ENCODE data around the gene C10orf143.
"Not testable (repeated sequence)": the region's sequence is repeated elsewhere in the genome, so short reads cannot be mapped to it uniquely, and the experiment has no call there.

The C10orf143 gene

DNA sequence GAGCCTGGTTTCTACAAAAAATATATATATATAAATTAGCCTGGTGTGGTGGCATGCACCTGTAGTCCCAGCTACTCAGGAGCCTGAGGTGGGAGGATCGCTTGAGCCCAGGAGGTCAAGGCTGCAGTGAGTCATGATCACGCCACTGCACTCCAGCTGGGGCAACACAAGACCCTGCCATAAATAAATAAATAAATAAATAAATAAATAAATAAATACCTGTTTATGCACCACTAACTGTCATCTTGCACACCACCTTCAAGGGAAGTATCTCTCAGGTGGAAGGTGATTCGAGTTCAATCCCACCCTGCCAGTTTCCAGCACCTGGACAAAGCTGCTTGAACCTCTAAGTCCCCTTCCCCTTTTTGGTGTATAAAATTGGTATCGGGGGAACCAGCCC, 6.3 kb upstream of the C10orf143 start:
- DNase-seq (ENCODE audit: low read depth); H3K4me3 ChIP-seq (ENCODE audit: low read depth, low read length): not testable (repeated sequence)

DNA sequence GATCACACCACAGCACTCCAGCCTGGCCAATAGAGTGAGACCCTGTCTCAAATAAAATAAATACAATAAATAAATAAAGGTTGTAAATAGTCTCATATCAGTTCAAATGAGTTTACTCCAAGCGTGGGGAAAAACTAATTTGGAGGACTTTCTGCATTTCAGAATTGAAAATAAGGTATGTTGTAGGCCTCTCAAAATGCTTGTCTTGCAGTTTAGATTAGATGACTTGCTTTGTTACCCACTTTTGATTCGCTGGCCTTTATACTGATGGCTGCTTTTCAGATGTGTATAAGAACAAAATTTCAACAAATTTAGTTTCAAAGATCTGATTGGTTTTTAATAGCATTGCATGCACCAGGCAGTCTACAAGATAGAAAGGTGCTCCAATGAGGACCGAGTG, 2.2 kb upstream of the C10orf143 start:
- no peak for DNase-seq (ENCODE audit: low read depth)
- H3K4me3 ChIP-seq (ENCODE audit: low read depth, low read length), result no peak overlapping the region

GRCh38 chr10:130111852-130112180, 1.2 kb upstream of the C10orf143 start:
- DNase-seq (ENCODE audit: low read depth), result no peak
- H3K4me3 ChIP-seq (ENCODE audit: low read depth, low read length), result peak overlapping the region; percentile 92

DNA sequence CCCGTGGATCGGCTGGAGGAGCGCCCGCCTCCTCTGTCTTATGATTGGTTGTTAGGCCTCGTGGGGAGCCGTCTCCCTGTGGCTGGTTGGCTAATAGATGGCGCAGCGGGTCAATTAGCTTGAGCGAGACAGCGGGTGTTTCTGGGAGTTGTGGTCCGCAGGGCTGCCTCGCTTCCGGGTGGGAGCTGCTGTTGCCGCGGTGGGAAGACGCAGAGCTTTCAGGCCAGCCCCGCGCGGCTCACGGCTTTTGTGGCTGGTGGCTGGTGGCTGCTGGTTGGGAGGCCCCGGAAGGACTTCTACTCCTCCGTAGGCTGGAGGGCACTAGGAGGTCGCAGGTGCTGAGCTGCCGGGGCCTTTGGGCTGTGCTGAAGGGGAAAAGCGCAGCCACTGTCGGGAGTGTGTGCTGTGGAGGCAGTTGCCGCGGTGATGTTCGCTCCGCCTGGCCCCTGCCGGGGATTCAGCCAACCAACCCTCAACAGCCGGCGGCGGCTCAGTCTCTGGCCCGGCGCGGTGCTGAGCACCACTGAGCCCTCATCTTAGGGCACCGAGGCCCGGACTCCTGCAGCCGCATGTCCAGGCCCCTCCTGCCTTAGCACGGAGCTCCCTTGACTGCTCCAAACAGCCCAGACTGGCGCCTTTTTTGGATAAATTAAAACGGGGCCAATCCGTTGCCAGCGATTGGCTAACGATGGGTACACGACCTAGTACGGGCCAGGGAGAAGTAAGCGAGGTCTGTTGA, 652 bp upstream of the C10orf143 start:
- peak overlapping the region; percentile 92 for H3K4me3 ChIP-seq (ENCODE audit: low read depth, low read length)
- peak; percentile 92 for DNase-seq (ENCODE audit: low read depth)

DNA sequence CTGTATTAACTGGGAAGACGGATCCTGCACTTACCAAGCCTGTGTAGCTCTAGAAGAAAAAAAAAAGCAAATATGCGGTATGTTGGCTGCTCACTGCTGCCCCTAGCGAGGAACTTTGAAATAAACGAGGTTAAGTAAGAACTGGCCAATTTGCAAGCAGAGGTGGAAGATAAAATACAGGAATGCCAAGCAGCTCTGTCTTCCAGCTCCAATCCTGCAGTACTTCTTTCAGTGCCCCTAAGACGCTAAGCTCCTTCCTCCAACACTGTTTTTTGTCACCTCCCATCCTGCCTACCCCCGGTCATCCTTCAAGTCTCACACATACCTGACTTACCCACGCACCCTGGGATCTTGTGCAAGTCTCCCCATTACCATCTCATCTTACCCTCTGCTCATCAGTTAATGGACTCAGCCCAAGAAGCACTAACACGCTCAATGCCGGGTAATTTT, 809 bp downstream of the C10orf143 start:
- peak; percentile 48 for DNase-seq (ENCODE audit: low read depth)

GRCh38 chr10:130108934-130109604, 1.6 kb downstream of the C10orf143 start:
- no peak for DNase-seq (ENCODE audit: low read depth)
- peak overlapping the region; percentile 92 for H3K4me3 ChIP-seq (ENCODE audit: low read depth, low read length)

More for the DNA sequence above, 809 bp downstream of the C10orf143 start:
- peak overlapping the region; percentile 92 for H3K4me3 ChIP-seq (ENCODE audit: low read depth, low read length)

DNA sequence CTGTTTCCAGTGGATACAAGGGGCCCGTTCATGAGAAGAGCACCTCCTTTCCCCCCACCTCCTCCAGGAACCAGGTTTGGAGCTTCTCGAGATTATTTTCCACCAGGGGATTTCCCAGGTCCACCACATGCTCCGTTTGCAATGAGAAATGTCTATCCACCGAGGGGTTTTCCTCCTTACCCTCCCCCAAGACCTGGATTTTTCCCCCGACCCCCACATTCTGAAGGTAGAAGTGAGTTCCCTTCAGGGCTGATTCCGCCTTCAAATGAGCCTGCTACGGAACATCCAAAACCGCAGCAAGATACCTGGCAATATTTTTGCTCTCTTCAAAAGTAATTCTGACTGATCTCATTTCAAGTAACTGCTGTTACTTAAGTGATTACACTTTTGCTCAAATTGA, 2.5 kb downstream of the C10orf143 start:
- not testable (repeated sequence) for DNase-seq (ENCODE audit: low read depth)

GRCh38 chr10:130105724-130106123, 4.9 kb downstream of the C10orf143 start:
- no peak for DNase-seq (ENCODE audit: low read depth)
- no peak overlapping the region for H3K4me3 ChIP-seq (ENCODE audit: low read depth, low read length)

More for the DNA sequence above, 2.5 kb downstream of the C10orf143 start:
- H3K4me3 ChIP-seq (ENCODE audit: low read depth, low read length), result not testable (repeated sequence)

DNA sequence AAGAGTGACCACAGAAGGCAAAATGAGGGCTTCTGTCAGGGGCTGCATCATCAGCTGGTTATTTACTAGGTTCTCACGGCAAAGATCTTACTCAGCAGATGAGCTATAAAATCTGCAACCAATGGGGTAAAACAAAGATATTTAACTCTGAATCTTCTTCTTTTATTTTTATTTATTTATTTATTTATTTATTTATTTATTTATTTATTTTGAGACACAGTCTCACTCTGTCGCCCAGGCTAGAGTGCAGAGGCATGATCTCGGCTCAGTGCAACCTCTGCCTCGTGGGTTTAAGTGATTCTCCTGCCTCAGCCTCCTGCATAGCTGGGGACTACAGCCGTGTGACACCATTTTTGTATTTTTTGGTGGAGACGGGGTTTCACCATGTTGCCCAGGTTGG, 11.3 kb downstream of the C10orf143 start:
- no peak overlapping the region for H3K4me3 ChIP-seq (ENCODE audit: low read depth, low read length)
- no peak for DNase-seq (ENCODE audit: low read depth)

DNA sequence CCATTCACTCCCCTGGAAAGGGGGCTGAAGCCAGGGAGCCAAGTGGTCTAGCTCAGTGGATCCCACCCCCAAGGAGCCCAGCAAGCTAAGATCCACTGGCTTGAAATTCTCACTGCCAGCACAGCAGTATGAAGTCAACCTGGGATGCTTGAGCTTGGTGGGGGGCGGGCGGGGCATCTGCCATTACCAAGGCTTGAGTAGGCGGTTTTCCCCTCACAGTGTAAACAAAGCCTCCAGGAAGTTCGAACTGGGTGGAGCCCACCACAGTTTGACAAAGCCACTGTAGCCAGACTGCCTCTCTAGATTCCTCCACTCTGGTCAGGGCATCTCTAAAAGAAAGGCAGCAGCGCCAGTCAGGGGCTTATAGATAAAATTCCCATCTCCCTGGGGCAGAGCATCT, 20.1 kb downstream of the C10orf143 start:
- not testable (repeated sequence) for DNase-seq (ENCODE audit: low read depth); H3K4me3 ChIP-seq (ENCODE audit: low read depth, low read length)

DNA sequence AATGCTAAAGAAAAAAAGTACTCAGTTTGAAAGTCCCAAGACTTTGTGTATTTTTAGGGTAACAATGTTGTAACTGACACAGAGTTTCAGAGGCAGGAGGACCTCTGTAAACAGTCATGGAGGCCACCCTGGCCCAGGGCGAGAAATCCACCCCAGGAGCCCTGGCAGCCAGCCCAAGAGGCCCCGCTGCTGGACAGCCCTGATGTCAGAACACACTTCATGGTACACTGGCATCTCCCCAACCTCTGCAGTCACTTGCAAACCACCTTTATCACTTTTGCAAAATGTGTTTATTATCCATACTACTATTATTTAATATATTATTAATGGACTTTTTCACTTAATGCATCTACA, 30.2 kb downstream of the C10orf143 start:
- no peak for DNase-seq (ENCODE audit: low read depth)
- no peak overlapping the region for H3K4me3 ChIP-seq (ENCODE audit: low read depth, low read length)

DNA sequence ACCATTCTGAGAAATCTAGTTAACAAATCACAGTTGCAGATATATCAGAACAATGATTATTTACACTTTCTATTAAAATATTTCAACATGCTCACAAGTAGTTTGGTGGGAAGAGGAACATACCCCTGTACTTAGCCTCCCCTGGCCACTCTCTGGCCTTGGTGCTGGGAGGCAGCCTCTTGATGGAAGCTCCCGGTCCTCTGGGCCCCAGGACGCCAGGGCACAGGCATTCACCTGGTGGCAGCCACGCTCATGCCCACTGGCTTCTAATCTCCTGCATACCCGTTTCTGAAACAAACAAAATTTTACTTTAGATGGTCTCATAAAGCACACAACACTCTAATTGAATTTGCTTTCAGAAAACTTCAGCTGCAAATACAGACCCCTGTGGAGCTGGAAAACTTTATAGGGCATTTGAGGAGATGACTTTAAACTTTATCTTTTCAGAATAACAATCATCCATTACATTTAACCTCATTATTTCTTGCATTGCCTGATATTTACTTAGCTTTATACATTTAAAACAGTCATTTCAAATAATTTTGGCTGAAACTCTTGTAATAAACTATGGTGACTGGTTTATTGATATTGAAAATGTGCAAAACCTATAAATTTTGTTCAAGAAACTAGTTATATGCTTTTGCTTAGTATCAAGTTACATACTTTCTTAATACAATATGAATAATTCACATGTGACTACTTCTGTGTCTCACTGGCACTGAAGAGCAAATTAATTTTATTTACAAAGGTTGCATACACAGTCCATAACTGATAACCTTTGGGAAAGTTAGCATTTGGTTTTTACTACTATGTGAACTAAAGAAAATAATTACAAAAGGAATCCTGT, 30.8 kb downstream of the C10orf143 start:
- no peak for DNase-seq (ENCODE audit: low read depth)
- H3K4me3 ChIP-seq (ENCODE audit: low read depth, low read length), result no peak overlapping the region

DNA sequence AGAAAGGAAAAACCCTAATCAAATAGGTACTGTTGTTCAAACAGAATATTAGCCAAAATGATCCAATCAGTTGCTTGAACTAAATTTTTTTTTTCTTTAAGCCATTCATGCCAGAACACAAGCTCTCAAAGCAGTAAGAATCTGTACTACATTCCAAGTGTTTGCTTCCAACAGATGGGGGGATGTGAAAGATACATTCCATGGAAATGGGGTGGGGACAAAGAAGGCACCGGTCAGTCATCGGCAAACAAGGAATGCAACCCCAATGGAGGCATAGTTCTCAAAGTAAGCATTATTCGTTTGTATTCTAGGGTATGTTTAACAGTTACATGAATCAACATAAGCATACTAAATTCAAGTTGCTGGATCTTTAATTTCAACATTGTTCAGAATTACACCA, 32.5 kb downstream of the C10orf143 start:
- no peak for DNase-seq (ENCODE audit: low read depth)
- no peak overlapping the region for H3K4me3 ChIP-seq (ENCODE audit: low read depth, low read length)

- DNase-seq (ENCODE audit: low read depth), result no peak
- H3K4me3 ChIP-seq (ENCODE audit: low read depth, low read length), result no peak overlapping the region
Measured at GRCh38 chr10:130076681-130077080, 33.9 kb downstream of the C10orf143 start.

GRCh38 chr10:130074639-130075038, 36.0 kb downstream of the C10orf143 start:
- H3K4me3 ChIP-seq (ENCODE audit: low read depth, low read length), result no peak overlapping the region
- no peak for DNase-seq (ENCODE audit: low read depth)

DNA sequence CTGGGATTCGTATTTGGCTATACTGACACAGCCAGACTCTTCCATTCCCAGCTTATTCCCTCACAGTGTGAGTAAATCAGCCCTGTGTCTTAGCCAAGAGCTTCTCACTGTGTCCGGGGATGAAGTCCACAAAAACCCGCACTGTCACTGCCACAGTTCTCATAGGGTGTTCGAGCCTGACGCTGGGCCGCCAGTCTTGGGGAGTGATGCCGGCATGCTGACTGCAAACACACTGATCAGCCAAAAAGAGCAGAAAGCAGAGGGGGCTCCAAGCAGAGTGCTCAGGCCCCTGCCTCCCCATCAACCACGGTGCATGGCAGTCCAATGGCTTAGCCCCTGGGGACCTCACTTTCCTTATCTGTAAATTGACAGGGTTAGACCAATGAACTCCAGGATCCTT, 36.7 kb downstream of the C10orf143 start:
- no peak for DNase-seq (ENCODE audit: low read depth)
- no peak overlapping the region for H3K4me3 ChIP-seq (ENCODE audit: low read depth, low read length)

GRCh38 chr10:130072247-130072646, 38.4 kb downstream of the C10orf143 start:
- no peak overlapping the region for H3K4me3 ChIP-seq (ENCODE audit: low read depth, low read length)

DNA sequence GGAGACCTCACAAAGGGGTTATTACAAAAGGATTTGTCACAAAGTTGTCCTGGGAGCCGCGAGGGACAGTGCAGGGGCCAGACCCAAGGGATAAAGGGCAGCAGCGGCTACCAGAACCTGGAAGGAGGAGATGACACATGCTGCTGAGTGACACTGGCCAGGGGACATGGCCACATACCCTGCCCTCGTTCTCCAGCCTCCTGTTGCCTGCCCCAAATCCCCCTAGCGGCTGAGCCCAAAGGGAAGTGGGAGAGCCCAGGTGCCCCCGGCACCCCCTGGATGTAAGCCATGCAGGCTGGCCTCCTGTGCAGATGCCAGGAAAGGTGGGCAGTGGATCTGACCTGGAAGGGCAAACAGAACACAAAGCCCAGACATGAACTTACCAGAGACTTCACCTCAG, 42.7 kb downstream of the C10orf143 start:
- no peak for DNase-seq (ENCODE audit: low read depth)

More at GRCh38 chr10:130072247-130072646, 38.4 kb downstream of the C10orf143 start:
- no peak for DNase-seq (ENCODE audit: low read depth)

GRCh38 chr10:130066743-130067142, 43.9 kb downstream of the C10orf143 start:
- DNase-seq (ENCODE audit: low read depth), result no peak

More for the DNA sequence above, 42.7 kb downstream of the C10orf143 start:
- no peak overlapping the region for H3K4me3 ChIP-seq (ENCODE audit: low read depth, low read length)

GRCh38 chr10:130065251-130065650, 45.4 kb downstream of the C10orf143 start:
- H3K4me3 ChIP-seq (ENCODE audit: low read depth, low read length), result no peak overlapping the region
- DNase-seq (ENCODE audit: low read depth), result no peak

More at GRCh38 chr10:130066743-130067142, 43.9 kb downstream of the C10orf143 start:
- no peak overlapping the region for H3K4me3 ChIP-seq (ENCODE audit: low read depth, low read length)
